AG10803 (cell line): ENCODE results near the gene KCNG2.

Experiments
- DNase-seq: peaks from one replicate; pipeline ENCODE4 v3.0.0; 2010; ENCODE audit warnings: low read depth
- H3K4me3 ChIP-seq: 2 replicates; pipeline ENCODE4 v1.5.1; 2011; ENCODE audit warnings: mild to moderate bottlenecking, low read length, control low read depth
- CTCF ChIP-seq: conservative IDR thresholded peaks from 2 replicates; pipeline ENCODE4 v1.5.1; 2011; ENCODE audit warnings: mild to moderate bottlenecking, low read length, control low read depth, inconsistent platforms

Gene KCNG2

DNA sequence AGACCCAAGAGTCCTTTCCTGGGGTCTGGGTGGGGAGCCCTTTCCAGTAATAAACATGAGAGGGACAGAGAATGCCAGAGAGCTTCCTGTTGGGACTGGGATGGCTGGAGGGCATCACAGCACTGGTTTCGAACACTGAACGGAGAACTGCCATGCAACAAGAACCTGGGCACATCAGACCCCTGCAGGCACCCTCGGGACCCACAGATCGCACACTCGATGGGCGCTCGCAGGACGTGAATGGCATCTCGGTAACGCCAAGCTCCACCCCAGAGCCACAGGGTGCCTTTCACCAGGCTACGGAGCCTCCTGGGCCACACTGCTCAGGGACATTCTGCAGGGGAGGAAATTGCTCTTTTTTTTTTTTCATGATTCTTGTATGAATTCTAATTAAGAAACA is 128.6 kb downstream of the KCNG2 start:
- no peak for DNase-seq
- no peak for TF ChIP-seq CTCF
- no peak overlapping the region for H3K4me3 ChIP-seq

DNA sequence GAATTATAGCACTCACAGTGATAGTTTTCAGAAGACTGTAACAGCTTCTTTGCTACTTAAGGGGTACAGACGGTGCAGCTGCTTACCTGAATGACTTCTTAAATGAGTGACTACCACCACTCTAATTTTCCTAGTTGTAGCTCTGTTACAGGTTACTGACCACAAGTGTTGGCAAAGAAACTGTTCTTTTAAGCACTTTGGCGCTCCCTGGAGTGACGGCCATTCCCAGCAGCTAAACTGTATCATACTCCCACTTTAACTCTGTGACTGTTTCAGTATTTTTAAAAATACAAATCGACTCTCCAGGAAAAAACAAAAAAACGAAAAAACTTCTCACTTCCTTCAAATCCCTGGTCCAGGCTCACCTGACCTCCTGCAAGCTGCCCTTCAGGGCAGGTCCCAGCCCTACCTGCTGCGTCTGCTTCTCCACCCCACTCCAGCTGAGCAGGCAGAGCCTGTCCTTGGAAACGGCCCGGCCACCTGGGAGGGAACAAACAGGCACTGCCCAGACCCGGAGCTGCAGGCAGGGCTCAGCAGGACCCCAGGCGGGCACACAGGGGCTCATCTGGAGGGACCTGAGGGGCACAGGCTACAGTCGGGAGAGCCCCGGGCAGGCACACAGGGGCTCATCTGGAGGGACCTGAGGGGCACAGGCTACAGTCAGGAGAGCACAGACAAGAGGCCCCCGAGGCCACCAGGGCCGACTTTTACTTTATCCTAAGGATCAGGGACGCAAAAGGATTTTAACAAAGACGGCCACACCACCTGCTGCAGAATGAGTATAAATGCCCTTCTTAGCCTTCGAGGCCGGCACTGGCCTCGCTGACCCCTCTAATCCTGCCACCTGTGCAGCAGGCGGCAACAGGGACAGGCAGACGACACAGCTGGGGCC is 129.2 kb downstream of the KCNG2 start:
- DNase-seq = no peak
- no peak for TF ChIP-seq CTCF
- H3K4me3 ChIP-seq = no peak overlapping the region

GRCh38 chr18:79927607-79928562 is 130.1 kb downstream of the KCNG2 start:
- no peak overlapping the region for H3K4me3 ChIP-seq
- no peak for DNase-seq
- no peak for TF ChIP-seq CTCF

GRCh38 chr18:79928563-79928960 is 130.8 kb downstream of the KCNG2 start:
- TF ChIP-seq CTCF = no peak
- no peak overlapping the region for H3K4me3 ChIP-seq
- no peak for DNase-seq

DNA sequence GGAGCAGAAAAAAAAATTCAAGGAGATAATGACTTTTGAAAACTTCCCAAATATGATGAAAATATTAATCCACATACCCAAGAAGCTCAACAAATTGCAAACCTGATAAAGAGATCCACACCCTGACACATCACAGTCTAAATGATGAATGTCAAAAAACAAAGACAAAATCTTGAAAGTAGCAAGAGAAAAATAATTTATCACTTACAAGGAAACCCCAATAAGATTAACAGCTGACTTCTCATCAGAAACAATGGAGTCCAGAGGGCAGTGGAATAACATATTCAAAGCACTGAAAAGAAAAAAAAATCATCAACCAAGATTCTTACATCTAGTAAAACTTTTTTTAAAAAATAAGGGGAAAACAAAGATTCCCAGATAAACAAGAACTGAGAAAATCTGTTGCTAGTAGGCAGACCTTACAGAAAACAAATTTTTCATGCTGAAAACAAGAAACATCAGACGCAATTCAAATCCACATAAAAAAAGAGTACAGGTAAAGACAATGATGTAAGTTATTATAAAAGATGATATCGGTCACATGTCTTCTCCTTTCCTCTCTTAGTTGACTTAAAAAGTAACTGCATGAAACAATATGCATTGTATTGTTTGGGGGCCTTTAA is 132.4 kb downstream of the KCNG2 start:
- DNase-seq = no peak
- no peak overlapping the region for H3K4me3 ChIP-seq
- no peak for TF ChIP-seq CTCF

DNA sequence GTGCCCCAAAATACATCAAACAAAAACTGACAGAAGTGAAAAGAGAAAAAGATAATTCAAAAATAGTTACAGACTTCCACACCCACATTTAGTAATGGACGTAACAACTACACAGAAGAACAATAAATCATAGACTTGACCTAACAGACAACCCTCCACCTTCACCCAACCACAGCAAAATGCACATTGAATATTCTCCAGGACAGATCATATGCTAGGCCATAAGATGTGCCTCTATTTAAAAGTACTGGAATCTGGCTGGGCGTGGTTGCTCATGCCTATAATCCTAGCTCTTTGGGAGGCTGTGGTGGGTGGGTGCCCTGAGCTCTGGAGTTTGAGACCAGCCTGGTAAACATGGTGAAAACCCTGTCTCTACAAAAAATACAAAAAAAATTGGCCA is 133.7 kb downstream of the KCNG2 start:
- no peak overlapping the region for H3K4me3 ChIP-seq
- no peak for TF ChIP-seq CTCF
- DNase-seq = no peak
